Stomach (tissue), 9 donors: ENCODE data around the gene HS6ST2. TPM values are rescaled to one million over a fixed set of nuclear protein-coding genes. Genes with fewer than 3 reads are reported as not detected.

Experiments
- DNase-seq, 2 donors: peaks; one replicate each; pipeline versions ENCODE4 v3.0.0 to v3.0.0-alpha.2; 2013 to 2019
- H3K27ac ChIP-seq, 5 donors: fragments of 200-600 bp in 4 of 5; sonication (generic) in 4 of 5; one replicate each; pipeline ENCODE4 v1.5.1; 2013 to 2019; ENCODE audit warnings: mild to moderate bottlenecking in 1 of 5, moderate library complexity in 1 of 5
- H3K27me3 ChIP-seq, 3 donors: fragments of 200-600 bp; sonication (generic); one replicate each; pipeline ENCODE4 v1.5.1; 2017 to 2019; ENCODE audit warnings: mixed run types in 1 of 3
- H3K36me3 ChIP-seq, 4 donors: fragments of 200-600 bp; sonication (generic); 1 replicate in 3 of 4; 2 replicates in 1 of 4; pipeline ENCODE4 v1.5.1; 2016 to 2019
- H3K4me1 ChIP-seq, 4 donors: fragments of 200-600 bp; sonication (generic); one replicate each; pipeline ENCODE4 v1.5.1; 2016 to 2019
- H3K4me3 ChIP-seq, 4 donors: fragments of 200-600 bp; sonication (generic) in 3 of 4; one replicate each; pipeline ENCODE4 v1.5.1; 2016 to 2019; ENCODE audit warnings: mild to moderate bottlenecking in 1 of 4
- H3K9me3 ChIP-seq, 4 donors: fragments of 200-600 bp; sonication (generic); one replicate each; pipeline ENCODE4 v1.5.1; 2016 to 2019
- EP300 ChIP-seq: sonication (generic); formaldehyde crosslinking; IDR thresholded peaks from one replicate; pipeline ENCODE4 v1.6.1; 2017; ENCODE audit warnings: antibody characterized with exemption
- POLR2A ChIP-seq, 4 donors: fragments of 450-650 bp; IDR thresholded peaks; one replicate each; pipeline ENCODE4 v1.6.1; 2016; ENCODE audit warnings: antibody characterized with exemption in 4 of 4, control low read depth in 2 of 4, mild to moderate bottlenecking in 1 of 4, moderate library complexity in 1 of 4
- POLR2AphosphoS5 ChIP-seq, 3 donors: sonication (generic); formaldehyde crosslinking; IDR thresholded peaks; one replicate each; pipeline ENCODE4 v1.6.1; 2016; ENCODE audit warnings: antibody characterized with exemption in 3 of 3
- WGBS, 5 donors: extraction: QIAGEN DNeasy Blood & Tissue Kit in 3 of 5; methylation state at CpG; one replicate each; pipeline versions ENCODE4 v1.1.5 to v1.1.7; 2013 to 2018; 5-methylcytosine and 5-hydroxymethylcytosine counted together
- intact Hi-C: fragments of 100-400 bp; cut with DNase I; formaldehyde crosslinking; loops from one replicate; pipeline ENCODE4 v1.15.1; 2023; ENCODE audit warnings: low total_unique reads
- polyA plus RNA-seq, 3 donors: library from polyadenylated mRNA; stranded (reverse); fragments of 200-250 nt; gene quantifications; one replicate each; pipeline ENCODE4 v1.2.3, GENCODE V29; 2013
- total RNA-seq, 5 donors: library from RNA; depleted of rRNA; stranded (reverse); fragments of >200 nt; gene quantifications; one replicate each; pipeline versions ENCODE4 v1.1.0 to v1.2.3, GENCODE V29; 2014 to 2016
- TF ChIP-seq, protein P1 (sequence below), 7 experiments: fragments of 450-650 bp in 4 of 7; fragments of 200-600 bp in 3 of 7; sonication (generic) in 3 of 7; IDR thresholded peaks; one replicate each; pipeline ENCODE4 v1.5.1; 2016 to 2019; ENCODE audit warnings: antibody characterized with exemption in 7 of 7, control low read depth in 2 of 7, mild to moderate bottlenecking in 1 of 7
- donor health status: healthy with polysubstance abuse.
- donor health status: Bipolar disorder and iron deficiency.
- donor health status: healthy.

The HS6ST2 gene
- total and polyA plus RNA-seq, 8 donors = 0.25 to 4.0 (median 0.89) TPM; not detected in 1

DNA sequence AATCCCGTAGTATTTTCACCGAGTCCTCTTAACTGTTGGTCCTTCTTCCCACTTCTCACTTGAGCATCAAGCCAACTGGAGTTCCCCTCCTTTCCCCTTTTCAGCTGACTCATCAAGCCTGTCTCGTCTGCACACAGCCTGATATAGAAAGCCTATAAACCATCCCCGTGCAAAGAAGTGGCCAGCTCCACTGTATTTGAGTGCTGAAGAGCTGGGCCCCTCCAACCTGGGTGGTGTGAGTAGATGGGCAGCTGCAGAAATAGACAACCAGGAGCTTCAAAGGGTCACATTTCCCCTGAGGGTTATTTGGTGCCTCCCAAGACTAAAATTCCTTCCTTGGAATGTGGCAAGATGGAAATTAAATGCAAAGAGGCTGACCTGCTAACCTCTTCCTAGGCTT, 199.7 kb downstream of the HS6ST2 start:
- Histone ChIP-seq H3K4me3 (no peak overlapping the region), H3K4me1 (no peaks in the 10 kb centered on the region), H3K27ac (no peak overlapping the region), H3K27me3 (peaks cover 0 to 4% (median 0%) of the 10 kb centered on the region in 3 donors), H3K36me3 (no peaks in the 10 kb centered on the region), H3K9me3 (no peaks in the 10 kb centered on the region)
- 35 to 55% (median 53%) methylated on average over 4 of the region's 4 CpGs for WGBS, 5 donors
- DNase-seq = no peak
- TF ChIP-seq, protein P1, sequence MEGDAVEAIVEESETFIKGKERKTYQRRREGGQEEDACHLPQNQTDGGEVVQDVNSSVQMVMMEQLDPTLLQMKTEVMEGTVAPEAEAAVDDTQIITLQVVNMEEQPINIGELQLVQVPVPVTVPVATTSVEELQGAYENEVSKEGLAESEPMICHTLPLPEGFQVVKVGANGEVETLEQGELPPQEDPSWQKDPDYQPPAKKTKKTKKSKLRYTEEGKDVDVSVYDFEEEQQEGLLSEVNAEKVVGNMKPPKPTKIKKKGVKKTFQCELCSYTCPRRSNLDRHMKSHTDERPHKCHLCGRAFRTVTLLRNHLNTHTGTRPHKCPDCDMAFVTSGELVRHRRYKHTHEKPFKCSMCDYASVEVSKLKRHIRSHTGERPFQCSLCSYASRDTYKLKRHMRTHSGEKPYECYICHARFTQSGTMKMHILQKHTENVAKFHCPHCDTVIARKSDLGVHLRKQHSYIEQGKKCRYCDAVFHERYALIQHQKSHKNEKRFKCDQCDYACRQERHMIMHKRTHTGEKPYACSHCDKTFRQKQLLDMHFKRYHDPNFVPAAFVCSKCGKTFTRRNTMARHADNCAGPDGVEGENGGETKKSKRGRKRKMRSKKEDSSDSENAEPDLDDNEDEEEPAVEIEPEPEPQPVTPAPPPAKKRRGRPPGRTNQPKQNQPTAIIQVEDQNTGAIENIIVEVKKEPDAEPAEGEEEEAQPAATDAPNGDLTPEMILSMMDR (IDR thresholded peaks at IDR 0.05) = no peak
- TF ChIP-seq POLR2AphosphoS5 (IDR thresholded peaks at IDR 0.05) (no peak), EP300 (no peak)
- intact Hi-C loops = no loop called here

DNA sequence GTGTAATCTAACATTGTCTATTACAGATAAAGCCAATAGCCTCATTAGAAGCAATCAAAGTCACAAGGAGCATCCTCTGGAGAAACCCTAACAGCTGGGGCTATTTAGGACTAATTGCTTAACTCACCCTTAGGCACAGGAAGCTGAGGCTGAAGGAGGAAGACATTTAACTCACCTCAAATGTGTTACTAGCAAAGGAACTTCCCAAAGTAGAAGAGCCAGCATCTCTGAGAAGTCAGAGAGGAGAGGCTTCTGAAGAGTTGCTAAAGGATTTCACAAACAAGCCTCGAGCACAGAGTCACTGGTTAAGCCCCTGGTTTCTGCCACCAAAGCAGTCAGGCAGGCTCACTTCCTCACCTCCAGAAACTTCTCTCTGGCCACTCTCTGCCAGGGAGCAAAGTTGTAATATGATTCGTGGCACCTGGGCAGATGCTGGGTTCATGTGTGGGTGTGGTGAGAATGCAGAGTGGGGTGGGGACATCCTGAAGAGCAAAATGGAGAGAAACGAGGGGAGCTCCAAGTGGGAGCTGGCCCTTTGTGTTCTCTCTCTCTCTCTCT, 201.3 kb downstream of the HS6ST2 start:
- intact Hi-C loops = no loop called here
- H3K27ac ChIP-seq = no peak overlapping the region

DNA sequence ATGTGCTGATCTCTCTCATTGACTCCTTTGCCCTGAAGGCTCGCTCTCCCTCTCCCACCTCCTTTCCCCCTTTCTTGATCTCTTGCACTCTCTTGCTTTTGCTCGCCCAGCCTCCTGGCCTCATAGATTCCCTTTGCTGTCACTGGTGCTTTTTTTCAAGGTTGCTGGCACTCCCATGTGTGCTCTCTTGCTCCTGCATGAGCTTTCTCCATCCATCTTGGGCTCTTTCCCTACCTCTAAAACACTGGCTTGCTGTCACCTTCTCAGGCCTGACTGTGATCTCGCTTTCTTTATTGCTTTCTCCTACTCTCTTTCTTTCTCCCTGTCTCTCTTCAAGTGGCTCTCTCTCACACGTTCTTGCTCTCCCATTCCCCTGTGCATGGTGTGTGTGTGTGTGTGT, 202.0 kb downstream of the HS6ST2 start:
- no peaks in the 10 kb centered on the region for H3K9me3 ChIP-seq
- H3K4me1 ChIP-seq = no peaks in the 10 kb centered on the region
- no peak for TF ChIP-seq EP300
- no peak for TF ChIP-seq POLR2AphosphoS5 (IDR thresholded peaks at IDR 0.05)
- TF ChIP-seq, protein P1 (IDR thresholded peaks at IDR 0.05) = no peak
- TF ChIP-seq POLR2A (IDR thresholded peaks at IDR 0.05) = no peak
- DNase-seq = no peak
- H3K27ac ChIP-seq = no peak overlapping the region
- 49 to 84% (median 77%) methylated on average over 4 of the region's 4 CpGs for whole genome bisulfite sequencing, 5 donors
- H3K27me3 ChIP-seq = peaks cover 0 to 4% (median 0%) of the 10 kb centered on the region in 3 donors
- intact Hi-C loops = no loop called here
- H3K4me3 ChIP-seq = no peak overlapping the region
- H3K36me3 ChIP-seq = no peaks in the 10 kb centered on the region

More for the DNA sequence above, 201.3 kb downstream of the HS6ST2 start:
- Histone ChIP-seq H3K36me3 (no peaks in the 10 kb centered on the region), H3K4me3 (no peak overlapping the region), H3K4me1 (no peaks in the 10 kb centered on the region), H3K9me3 (no peaks in the 10 kb centered on the region), H3K27me3 (peaks cover 0 to 4% (median 0%) of the 10 kb centered on the region in 3 donors)
- no peak for TF ChIP-seq POLR2A (IDR thresholded peaks at IDR 0.05)
- TF ChIP-seq, protein P1 (IDR thresholded peaks at IDR 0.05) = no peak
- TF ChIP-seq POLR2AphosphoS5 (IDR thresholded peaks at IDR 0.05) = no peak
- no peak for TF ChIP-seq EP300
- 28 to 52% (median 47%) methylated on average over 3 of the region's 3 CpGs for WGBS, 5 donors
- no peak for DNase-seq

DNA sequence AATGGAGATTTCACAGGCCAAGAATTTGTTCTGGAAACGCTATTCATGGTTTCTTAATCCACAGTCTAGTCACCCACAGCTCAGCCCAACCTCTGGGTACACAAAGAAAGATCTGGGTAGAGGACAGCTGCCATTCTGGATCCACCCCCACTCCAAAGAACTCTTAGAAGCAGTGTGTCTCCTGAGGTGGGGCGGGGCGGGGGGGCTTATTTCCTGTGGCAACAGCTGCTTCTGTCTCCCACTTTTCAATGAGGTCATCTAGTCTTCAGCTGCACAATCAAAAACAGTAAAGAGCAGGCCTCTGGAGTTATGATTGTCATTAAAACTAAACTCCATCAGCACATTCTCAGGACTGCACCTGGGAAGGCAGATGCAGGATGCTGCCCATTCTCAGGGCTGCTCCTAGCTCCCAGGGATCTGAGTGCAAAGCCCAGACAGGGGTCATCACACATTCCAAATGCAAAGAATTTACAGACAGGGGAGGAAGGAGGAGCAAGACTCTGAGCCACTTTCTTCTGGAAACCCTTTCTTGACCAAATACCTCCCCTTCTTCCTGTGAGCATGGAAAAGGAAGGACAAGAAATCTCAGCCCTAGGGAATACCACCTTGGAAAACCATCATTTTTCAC, 207.3 kb downstream of the HS6ST2 start:
- Histone ChIP-seq H3K4me1 (no peaks in the 10 kb centered on the region), H3K27ac (no peak overlapping the region), H3K4me3 (no peak overlapping the region), H3K36me3 (no peaks in the 10 kb centered on the region), H3K9me3 (no peaks in the 10 kb centered on the region), H3K27me3 (peaks cover 0 to 6% (median 0%) of the 10 kb centered on the region in 3 donors)
- intact Hi-C loops = no loop called here
- WGBS, 5 donors = 21 to 58% (median 43%) methylated on average over 2 to 3 of the region's 3 CpGs
- TF ChIP-seq POLR2A (IDR thresholded peaks at IDR 0.05) (no peak), POLR2AphosphoS5 (IDR thresholded peaks at IDR 0.05) (no peak), EP300 (no peak)
- TF ChIP-seq, protein P1 (IDR thresholded peaks at IDR 0.05) = no peak
- no peak for DNase-seq
